Right lobe of liver (tissue), 4 donors: ENCODE data around the gene GPR135.

Source experiments
- POLR2A ChIP-seq: fragments of 450-650 bp; IDR thresholded peaks from one replicate; pipeline ENCODE4 v1.6.1; 2017; ENCODE audit warnings: antibody characterized with exemption, mild to moderate bottlenecking
- TF ChIP-seq, protein P1 (sequence below), 4 donors: fragments of 200-600 bp in 3 of 4; fragments of 450-650 bp in 1 of 4; IDR thresholded peaks; one replicate each; pipeline versions ENCODE4 v1.5.1 to v1.8.0; 2016 to 2022; ENCODE audit warnings: antibody characterized with exemption in 4 of 4, mild to moderate bottlenecking in 2 of 4
- donor health status: DM: no; HTN: no; CAD: no.
- donor health status: DM: no; HTN: no; CAD: no.
- donor health status: DM: no; HTN: yes; CAD: no.

DNA sequence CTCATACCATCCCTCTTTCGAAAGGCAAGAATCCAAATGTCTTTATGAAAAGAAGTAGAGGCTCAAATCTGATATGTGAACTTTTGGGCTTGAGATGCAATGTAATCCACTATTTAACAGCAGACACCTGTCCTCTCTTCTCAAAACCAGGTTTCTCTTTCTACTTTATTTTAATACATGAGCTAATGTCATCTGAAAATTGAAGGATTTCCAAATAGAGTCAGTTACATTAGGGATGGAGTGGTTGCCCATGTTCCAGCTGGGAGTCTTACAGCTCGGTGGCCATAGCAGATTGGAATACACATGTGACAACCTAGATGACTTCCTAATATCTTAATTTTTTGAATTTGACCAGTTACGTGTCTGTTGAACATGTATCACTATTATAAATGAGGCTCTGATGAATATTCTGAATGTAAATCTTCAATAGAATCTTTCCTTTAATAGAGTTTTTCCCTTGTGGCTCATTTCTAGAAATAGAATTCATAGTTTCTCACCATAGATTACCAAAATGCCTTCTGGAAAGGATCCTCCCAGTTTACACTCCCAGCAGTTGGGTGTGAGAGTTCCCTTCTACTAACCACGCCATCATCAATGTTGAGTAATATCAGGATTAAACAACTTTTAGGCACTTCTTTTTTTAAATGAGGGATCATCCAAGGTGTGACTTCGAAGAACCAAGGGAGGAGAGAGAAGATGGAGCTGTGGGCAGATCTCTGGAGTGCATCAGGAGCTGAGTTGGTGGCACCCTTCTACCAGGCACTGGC, 49.2 kb downstream of the GPR135 start:
- TF ChIP-seq, protein P1, sequence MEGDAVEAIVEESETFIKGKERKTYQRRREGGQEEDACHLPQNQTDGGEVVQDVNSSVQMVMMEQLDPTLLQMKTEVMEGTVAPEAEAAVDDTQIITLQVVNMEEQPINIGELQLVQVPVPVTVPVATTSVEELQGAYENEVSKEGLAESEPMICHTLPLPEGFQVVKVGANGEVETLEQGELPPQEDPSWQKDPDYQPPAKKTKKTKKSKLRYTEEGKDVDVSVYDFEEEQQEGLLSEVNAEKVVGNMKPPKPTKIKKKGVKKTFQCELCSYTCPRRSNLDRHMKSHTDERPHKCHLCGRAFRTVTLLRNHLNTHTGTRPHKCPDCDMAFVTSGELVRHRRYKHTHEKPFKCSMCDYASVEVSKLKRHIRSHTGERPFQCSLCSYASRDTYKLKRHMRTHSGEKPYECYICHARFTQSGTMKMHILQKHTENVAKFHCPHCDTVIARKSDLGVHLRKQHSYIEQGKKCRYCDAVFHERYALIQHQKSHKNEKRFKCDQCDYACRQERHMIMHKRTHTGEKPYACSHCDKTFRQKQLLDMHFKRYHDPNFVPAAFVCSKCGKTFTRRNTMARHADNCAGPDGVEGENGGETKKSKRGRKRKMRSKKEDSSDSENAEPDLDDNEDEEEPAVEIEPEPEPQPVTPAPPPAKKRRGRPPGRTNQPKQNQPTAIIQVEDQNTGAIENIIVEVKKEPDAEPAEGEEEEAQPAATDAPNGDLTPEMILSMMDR (IDR thresholded peaks at IDR 0.05) = no peak
- no peak for TF ChIP-seq POLR2A
